Sigmoid colon (tissue), 3 donors: ENCODE measurements around the gene RAPGEF2.

Source experiments
- CTCF ChIP-seq, 4 experiments: fragments of 450-650 bp in 3 of 4; fragments of 200-600 bp in 1 of 4; IDR thresholded peaks; one replicate each; pipeline ENCODE4 v1.5.1; 2016 to 2019; ENCODE audit warnings: antibody characterized with exemption in 4 of 4, mild to moderate bottlenecking in 3 of 4, moderate library complexity in 2 of 4
- POLR2A ChIP-seq, 2 donors: fragments of 450-650 bp; IDR thresholded peaks; one replicate each; pipeline ENCODE4 v1.6.1; 2016; ENCODE audit warnings: antibody characterized with exemption in 2 of 2, mild to moderate bottlenecking in 2 of 2, moderate library complexity in 2 of 2

GRCh38 chr4:159368320-159368719 is 265.4 kb downstream of the RAPGEF2 start:
- no peak for TF ChIP-seq CTCF (IDR thresholded peaks at IDR 0.05)
- no peak for TF ChIP-seq POLR2A (IDR thresholded peaks at IDR 0.05)
